Chondrocyte (in vitro differentiated cells): Measurements from ENCODE around the gene MBD6. TPM values are rescaled to one million over a fixed set of nuclear protein-coding genes. Genes with fewer than 3 reads are reported as not detected.
"Not testable (repeated sequence)": the region's sequence is repeated elsewhere in the genome, so short reads cannot be mapped to it uniquely, and the experiment has no call there.

Source experiments
- DNase-seq: peaks from one replicate; pipeline ENCODE4 v3.0.0; 2021; ENCODE audit warnings: mixed read lengths, low spot score
- H3K27ac Mint-ChIP-seq: one replicate; pipeline ENCODE4 v1.8.0; 2021; ENCODE audit warnings: mild to moderate bottlenecking, moderate library complexity, mixed read lengths; ENCODE audit not compliant: unreplicated experiment
- H3K27me3 Mint-ChIP-seq: 2 replicates; pipeline ENCODE4 v1.8.0; 2021; ENCODE audit warnings: low read depth, mixed read lengths
- H3K36me3 Mint-ChIP-seq: 2 replicates; pipeline ENCODE4 v1.8.0; 2021; ENCODE audit warnings: low read depth, mixed read lengths
- H3K4me1 Mint-ChIP-seq: 2 replicates; pipeline ENCODE4 v1.8.0; 2021; ENCODE audit warnings: low read depth, mild to moderate bottlenecking, mixed read lengths
- H3K4me3 Mint-ChIP-seq: one replicate; pipeline ENCODE4 v1.8.0; 2021; ENCODE audit warnings: mild to moderate bottlenecking, moderate library complexity, mixed read lengths; ENCODE audit not compliant: unreplicated experiment
- H3K9me3 Mint-ChIP-seq: 2 replicates; pipeline ENCODE4 v1.8.0; 2021; ENCODE audit warnings: low read depth, mixed read lengths
- total RNA-seq: library from RNA; stranded (reverse); gene quantifications from 3 replicates; pipeline ENCODE4 v1.2.1, GENCODE V29; 2021
- TF ChIP-seq, protein P1 (sequence below): fragments of 200-600 bp; sonication (generic); IDR thresholded peaks from 2 replicates; pipeline ENCODE4 v1.5.0; 2021; ENCODE audit warnings: antibody characterized with exemption, mild to moderate bottlenecking, moderate library complexity

Gene MBD6
- total RNA-seq, 1 donor from 2014 or later: 86.5 TPM

DNA sequence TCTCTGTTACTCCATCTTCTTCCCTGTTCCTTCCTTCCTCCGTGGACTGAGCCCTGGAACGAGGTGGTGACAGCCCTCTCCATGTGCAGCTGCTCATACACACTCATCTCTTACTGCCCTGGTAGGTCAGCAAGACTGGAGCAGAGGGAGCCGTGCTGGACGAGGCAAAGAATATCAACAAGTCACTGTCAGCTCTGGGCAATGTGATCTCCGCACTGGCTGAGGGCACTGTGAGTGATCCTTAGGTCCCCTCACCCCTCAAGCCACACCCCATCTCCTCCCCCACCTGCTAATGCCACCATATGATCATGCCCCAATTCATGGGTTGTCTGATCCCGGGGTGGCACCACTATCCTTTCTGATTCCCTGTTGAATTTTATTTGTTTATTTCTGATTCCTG, 46.2 kb downstream of the MBD6 start:
- Mint-ChIP-seq H3K4me3 (no peak overlapping the region), H3K27me3 (no peaks in the 10 kb centered on the region), H3K9me3 (no peaks in the 10 kb centered on the region), H3K36me3 (peaks cover 34% of the 10 kb centered on the region), H3K4me1 (no peaks in the 10 kb centered on the region), H3K27ac (no peak overlapping the region)
- DNase-seq: no peak
- TF ChIP-seq, protein P1, sequence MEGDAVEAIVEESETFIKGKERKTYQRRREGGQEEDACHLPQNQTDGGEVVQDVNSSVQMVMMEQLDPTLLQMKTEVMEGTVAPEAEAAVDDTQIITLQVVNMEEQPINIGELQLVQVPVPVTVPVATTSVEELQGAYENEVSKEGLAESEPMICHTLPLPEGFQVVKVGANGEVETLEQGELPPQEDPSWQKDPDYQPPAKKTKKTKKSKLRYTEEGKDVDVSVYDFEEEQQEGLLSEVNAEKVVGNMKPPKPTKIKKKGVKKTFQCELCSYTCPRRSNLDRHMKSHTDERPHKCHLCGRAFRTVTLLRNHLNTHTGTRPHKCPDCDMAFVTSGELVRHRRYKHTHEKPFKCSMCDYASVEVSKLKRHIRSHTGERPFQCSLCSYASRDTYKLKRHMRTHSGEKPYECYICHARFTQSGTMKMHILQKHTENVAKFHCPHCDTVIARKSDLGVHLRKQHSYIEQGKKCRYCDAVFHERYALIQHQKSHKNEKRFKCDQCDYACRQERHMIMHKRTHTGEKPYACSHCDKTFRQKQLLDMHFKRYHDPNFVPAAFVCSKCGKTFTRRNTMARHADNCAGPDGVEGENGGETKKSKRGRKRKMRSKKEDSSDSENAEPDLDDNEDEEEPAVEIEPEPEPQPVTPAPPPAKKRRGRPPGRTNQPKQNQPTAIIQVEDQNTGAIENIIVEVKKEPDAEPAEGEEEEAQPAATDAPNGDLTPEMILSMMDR: no peak

DNA sequence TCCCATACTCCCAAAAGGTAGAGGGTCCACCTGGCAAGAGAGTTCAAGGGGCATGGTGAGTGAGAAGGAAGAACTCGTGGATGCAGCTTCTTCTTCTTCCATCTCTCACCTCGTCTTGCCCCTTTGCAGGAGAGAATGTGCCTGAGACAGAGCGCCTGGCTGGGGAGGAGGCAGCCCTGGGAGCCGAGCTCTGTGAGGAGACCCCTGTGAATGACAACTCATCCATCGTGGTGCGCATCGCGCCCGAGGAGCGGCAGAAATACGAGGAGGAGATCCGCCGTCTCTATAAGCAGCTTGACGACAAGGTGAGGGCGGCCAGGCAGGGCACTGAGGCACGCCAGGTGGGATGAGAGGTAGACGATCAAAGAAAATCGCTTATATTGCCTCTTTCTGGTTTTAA, 47.2 kb downstream of the MBD6 start:
- Mint-ChIP-seq H3K27ac (no peak overlapping the region), H3K9me3 (no peaks in the 10 kb centered on the region)
- TF ChIP-seq, protein P1: no peak

DNA sequence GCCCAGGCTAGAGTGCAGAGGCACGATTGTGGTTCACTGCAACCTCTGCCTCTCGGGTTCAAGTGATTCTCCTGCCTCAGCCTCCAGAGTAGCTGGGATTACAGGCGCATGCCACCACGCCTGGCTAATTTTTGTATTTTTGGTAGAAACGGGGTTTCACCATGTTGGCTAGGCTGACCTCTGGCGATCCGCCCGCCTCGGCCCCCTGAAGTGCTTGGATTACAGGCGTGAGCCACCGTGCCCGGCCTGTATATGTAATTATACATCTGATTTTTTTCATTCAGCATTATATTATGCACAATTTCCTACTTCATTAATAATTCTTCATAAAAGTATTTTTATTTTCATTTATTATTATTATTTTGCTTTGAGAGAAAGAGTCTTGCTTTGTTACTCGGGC, 47.8 kb downstream of the MBD6 start:
- not testable (repeated sequence) for H3K27ac Mint-ChIP-seq, H3K27me3 Mint-ChIP-seq, H3K9me3 Mint-ChIP-seq, H3K4me1 Mint-ChIP-seq, DNase-seq, H3K4me3 Mint-ChIP-seq
- H3K36me3 Mint-ChIP-seq: peaks cover 33% of the 10 kb centered on the region

More for the DNA sequence above, 47.2 kb downstream of the MBD6 start:
- H3K36me3 Mint-ChIP-seq: peaks cover 31% of the 10 kb centered on the region
- no peak for DNase-seq
- H3K27me3 Mint-ChIP-seq: no peaks in the 10 kb centered on the region
- H3K4me1 Mint-ChIP-seq: no peaks in the 10 kb centered on the region
- no peak overlapping the region for H3K4me3 Mint-ChIP-seq

DNA sequence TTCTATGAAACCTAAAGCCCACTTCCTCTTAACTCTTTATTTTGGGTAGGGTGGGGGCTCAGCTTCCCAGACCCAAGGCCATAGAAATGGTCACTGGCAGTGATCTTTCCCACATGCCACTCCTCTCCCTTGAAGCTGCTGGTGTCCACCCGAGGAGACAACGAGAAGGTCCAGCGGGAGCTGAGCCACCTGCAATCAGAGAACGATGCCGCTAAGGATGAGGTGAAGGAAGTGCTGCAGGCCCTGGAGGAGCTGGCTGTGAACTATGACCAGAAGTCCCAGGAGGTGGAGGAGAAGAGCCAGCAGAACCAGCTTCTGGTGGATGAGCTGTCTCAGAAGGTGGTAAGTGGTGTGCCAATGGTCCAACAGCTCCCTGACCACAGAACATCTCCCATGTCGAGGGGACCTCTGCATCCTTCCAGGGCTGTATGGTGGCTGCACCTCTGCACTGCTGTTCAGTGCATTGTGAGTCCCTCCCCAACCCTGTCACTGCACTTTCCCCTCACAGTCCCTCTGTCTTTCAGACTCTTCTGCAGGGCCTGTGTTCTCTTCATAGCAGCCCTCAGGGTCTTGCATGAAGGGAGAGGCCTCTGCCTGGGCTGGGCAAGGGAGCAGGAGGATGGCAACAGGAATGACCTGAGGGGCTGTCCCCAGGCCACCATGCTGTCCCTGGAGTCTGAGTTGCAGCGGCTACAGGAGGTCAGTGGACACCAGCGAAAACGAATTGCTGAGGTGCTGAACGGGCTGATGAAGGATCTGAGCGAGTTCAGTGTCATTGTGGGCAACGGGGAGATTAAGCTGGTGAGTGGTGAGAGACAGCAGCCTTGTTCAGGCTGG, 49.5 kb downstream of the MBD6 start:
- no peak for DNase-seq
- no peaks in the 10 kb centered on the region for H3K9me3 Mint-ChIP-seq
- no peak overlapping the region for H3K4me3 Mint-ChIP-seq
- TF ChIP-seq, protein P1: no peak
- H3K27ac Mint-ChIP-seq: no peak overlapping the region
- no peaks in the 10 kb centered on the region for H3K4me1 Mint-ChIP-seq
- H3K36me3 Mint-ChIP-seq: peaks cover 45% of the 10 kb centered on the region
- H3K27me3 Mint-ChIP-seq: no peaks in the 10 kb centered on the region

DNA sequence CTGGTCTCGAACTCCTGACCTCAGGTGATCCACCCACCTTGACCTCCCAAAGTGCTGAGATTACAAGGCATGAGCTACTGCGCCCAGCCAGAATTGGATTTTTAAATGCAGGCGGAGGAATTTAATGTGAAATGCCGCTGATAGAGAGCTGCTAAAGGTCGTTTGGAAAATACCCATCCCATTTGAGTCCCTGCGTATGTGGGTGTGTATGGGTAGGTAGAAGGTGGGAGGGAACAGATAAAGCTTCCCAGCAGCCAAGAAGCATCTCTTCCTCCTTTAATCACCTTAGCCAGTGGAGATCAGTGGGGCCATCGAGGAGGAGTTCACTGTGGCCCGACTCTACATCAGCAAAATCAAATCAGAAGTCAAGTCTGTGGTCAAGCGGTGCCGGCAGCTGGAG, 52.2 kb downstream of the MBD6 start:
- H3K27ac Mint-ChIP-seq: no peak overlapping the region
- no peak overlapping the region for H3K4me3 Mint-ChIP-seq
- peaks cover 38% of the 10 kb centered on the region for H3K36me3 Mint-ChIP-seq
- H3K27me3 Mint-ChIP-seq: no peaks in the 10 kb centered on the region
- no peak for DNase-seq
- no peaks in the 10 kb centered on the region for H3K9me3 Mint-ChIP-seq
- TF ChIP-seq, protein P1: no peak
- H3K4me1 Mint-ChIP-seq: no peaks in the 10 kb centered on the region
